Liver (tissue), 3 donors: ENCODE results near the gene KRTAP2-2.

Experiments used
- ATF3 ChIP-seq: IDR thresholded peaks from 2 replicates; pipeline ENCODE4 v1.6.1; 2016; ENCODE audit warnings: antibody characterized with exemption
- CTCF ChIP-seq: fragments of 150-350 bp; IDR thresholded peaks from 2 replicates; pipeline ENCODE4 v1.5.1; 2017; ENCODE audit warnings: improper control_type of control experiment, low read depth, low read length; ENCODE audit not compliant: missing input control
- EGR1 ChIP-seq, 2 donors: IDR thresholded peaks; 2 replicates each; pipeline ENCODE4 v1.6.1; 2016 to 2018; ENCODE audit warnings: antibody characterized with exemption in 2 of 2, low read depth in 2 of 2
- GABPA ChIP-seq, 2 donors: IDR thresholded peaks in 1 of 2; conservative IDR thresholded peaks in 1 of 2; 2 replicates each; pipeline ENCODE4 v1.6.1; 2016; ENCODE audit warnings: antibody characterized with exemption in 2 of 2, mild to moderate bottlenecking in 1 of 2, moderate library complexity in 1 of 2
- HNF4G ChIP-seq: IDR thresholded peaks from 2 replicates; pipeline ENCODE4 v1.6.1; 2016; ENCODE audit warnings: antibody characterized with exemption
- JUND ChIP-seq, 2 donors: IDR thresholded peaks; 2 replicates each; pipeline ENCODE4 v1.6.1; 2016; ENCODE audit warnings: antibody characterized with exemption in 2 of 2
- MAX ChIP-seq: IDR thresholded peaks from 2 replicates; pipeline ENCODE4 v1.6.1; 2016; ENCODE audit warnings: antibody characterized with exemption
- REST ChIP-seq: IDR thresholded peaks from 2 replicates; pipeline ENCODE4 v1.6.1; 2016; ENCODE audit warnings: antibody characterized with exemption, mild to moderate bottlenecking
- SP1 ChIP-seq: IDR thresholded peaks from 2 replicates; pipeline ENCODE4 v1.6.1; 2018; ENCODE audit warnings: antibody characterized with exemption, mild to moderate bottlenecking
- TAF1 ChIP-seq: conservative IDR thresholded peaks from 2 replicates; pipeline ENCODE4 v1.6.1; 2016; ENCODE audit warnings: antibody characterized with exemption, mild to moderate bottlenecking
- ZBTB33 ChIP-seq: IDR thresholded peaks from 2 replicates; pipeline ENCODE4 v1.6.1; 2016; ENCODE audit warnings: antibody characterized with exemption
- donor health status: healthy.
- donor health status: healthy.

GRCh38 chr17:41013606-41014005 is 41.4 kb downstream of the KRTAP2-2 start:
- no peak for TF ChIP-seq CTCF
- no peak for TF ChIP-seq TAF1
- no peak for TF ChIP-seq SP1
- TF ChIP-seq REST: no peak
- no peak for TF ChIP-seq JUND (IDR thresholded peaks at IDR 0.05)
- no peak for TF ChIP-seq ATF3
- no peak for TF ChIP-seq EGR1 (IDR thresholded peaks at IDR 0.05; ENCODE audit: low read depth in 2 of 2)
- TF ChIP-seq ZBTB33: no peak
- no peak for TF ChIP-seq HNF4G
- TF ChIP-seq GABPA (IDR thresholded peaks at IDR 0.05 in 1 of 2, conservative IDR thresholded peaks at IDR 0.05 in 1 of 2): no peak
- TF ChIP-seq MAX: no peak
